GM21786 (cell line): ENCODE data around the gene TNFRSF1A.

Source experiments
- ATAC-seq: cut with Tn5 transposase; IDR thresholded peaks from one replicate; pipeline ENCODE4 v1.9.1; 2021; ENCODE audit not compliant: unreplicated experiment

TNFRSF1A gene

GRCh38 chr12:6374786-6375160, 32.9 kb upstream of the TNFRSF1A start:
- no peak for ATAC-seq

DNA sequence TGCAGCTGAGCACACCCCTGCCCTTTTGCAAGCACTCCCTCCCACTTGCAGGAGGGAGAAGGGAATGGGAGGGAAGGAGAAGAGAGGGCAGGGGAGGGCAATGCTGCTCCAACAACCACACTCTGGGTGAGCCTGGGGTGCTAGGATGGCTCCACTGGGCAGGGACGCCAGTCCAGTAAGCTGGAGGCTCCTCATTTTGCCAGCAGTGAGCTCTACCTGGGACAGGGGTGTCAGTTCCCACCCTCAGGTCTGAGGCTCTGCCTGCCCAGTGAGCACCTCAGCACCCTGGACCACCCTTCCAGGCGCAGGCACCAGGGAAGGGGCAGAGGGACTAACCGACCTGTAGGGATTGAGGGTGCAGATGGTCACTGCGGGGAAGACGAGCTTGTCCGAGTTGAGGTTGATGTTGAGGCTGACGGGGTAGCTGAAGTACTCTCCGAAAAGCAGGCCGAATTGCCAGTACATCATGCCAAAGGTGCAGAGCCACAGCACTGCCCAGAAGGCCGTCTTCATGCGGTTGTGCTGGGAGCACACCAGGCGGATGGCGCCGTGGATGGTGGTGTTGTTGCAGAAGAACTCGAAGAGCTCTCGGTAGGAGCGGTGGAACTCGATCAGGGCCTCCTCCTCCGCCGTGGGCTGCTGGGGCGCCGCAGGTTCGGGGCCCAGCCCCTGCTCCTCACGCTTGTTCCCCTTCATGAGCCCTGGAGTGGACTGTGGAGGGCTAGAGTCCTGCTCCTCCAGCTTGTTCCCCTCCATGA, 32.3 kb upstream of the TNFRSF1A start:
- no peak for ATAC-seq

DNA sequence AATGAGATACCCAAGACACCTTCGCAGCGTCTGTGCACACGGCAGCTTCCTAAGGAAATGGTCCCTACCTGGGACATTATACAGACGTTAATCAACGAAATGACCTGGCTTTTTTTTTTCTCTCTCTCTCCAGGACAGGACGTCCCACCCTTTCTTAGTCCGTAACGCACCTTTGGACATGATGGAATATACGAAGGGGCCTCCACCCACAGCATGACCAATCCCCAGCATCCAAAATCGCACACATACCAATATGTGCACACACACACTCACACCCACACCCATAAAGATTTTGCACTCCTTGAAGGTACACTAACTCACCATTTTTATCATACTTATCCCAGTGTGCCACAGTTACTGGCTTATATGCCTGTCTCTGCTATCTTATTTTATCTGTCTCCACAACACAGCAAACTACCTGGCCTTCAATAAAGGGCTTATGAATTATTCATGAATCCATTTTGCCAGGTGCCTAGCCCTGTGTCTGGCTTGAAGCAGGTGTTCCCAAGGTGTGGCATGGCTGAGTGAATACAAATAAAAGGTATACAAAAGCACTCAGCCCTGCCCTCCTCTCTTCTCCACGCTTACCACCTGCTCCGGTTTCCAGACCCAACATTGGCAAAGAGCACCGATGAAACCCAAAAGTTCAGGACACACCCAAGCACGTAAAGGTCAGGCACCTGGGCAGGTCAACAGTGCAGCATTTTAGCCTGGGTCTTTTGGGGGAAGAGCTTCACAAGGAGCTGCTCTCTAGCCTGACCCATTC, 31.3 kb upstream of the TNFRSF1A start:
- ATAC-seq: no peak

- ATAC-seq: no peak
Measured at GRCh38 chr12:6372403-6373003, 30.6 kb upstream of the TNFRSF1A start.

DNA sequence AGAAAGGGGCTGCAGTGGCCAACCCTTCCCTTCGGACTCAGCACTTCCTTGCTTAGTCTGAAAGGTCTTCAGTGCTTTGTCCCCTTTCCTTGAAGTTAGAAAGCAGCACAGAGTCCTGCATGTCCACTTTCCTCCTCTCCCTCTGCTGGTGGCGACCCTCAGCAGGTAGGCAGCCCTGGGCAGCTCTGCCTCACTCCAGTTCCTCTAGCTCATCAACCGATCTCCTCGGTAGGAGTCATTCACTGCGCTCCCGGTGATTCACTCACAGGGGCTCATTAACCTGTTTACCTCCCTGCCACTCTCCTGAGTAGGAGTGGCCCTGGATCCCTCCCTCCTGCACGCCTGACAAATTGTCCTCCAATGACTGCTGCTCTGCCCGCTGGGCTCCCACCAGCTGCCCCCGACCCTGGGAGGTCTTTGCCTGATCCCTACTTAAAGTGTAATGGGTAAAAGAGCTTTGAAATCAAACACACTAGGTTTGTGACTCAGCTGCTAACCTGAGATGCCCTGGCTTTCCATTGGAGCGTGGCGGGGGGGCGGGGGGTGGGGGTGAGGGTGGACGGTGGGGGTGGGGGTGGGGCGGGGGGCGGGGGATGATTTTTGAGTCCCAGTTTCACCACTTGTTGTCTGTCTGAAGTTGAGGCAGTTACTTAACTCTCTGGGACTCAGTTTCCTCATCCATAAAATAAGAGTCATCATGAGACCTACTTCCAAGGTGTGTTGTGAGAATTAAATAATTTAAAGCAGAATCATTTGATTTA, 29.3 kb upstream of the TNFRSF1A start:
- ATAC-seq: no peak

DNA sequence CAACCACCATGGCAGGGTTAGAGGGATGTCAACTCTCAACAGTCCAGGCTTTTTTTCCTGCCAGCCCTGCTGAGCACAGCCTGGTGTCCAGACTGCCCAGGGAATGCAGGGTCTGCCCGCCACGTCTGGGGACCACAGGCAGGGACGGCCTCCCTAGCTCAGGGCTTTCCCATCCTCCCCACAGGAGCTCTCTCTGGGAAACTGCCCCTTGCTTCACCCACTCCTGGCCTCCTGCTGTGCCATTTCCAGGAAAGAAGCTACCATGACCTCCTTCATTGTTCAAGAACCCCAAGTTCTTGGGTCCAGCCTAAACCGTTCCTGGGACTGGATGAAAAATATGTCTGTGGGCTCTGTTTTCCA, 28.7 kb upstream of the TNFRSF1A start:
- no peak for ATAC-seq

- no peak for ATAC-seq
Measured at GRCh38 chr12:6369916-6370575, 28.2 kb upstream of the TNFRSF1A start.

DNA sequence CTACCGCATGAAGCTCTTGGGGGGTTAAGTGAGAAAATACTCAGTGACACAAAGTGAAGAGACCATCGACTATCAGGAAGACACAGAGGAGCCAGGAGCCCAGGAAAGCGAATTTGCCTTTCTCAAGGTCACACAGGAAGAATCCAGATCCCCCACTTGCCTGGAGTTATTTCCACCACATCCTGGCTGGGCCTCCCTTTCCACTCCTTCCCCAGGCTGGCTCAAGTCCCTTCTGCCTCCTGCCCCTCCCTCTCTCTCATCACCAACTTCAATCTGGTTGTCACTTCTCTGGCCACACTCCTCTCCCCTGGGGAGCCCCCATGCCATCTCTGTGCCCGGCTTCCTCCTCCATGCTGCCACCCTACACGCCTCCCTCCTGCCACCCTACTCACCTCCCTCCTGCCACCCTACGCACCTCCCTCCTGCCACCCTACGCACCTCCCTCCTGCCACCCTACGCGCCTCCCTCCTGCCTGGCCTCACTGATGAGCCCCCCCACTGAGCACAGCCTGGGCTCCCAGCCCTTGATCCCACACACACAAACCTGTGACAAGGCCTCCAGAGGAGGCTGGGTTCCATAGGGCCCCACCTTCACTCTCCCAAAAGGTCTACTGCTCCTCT, 27.1 kb upstream of the TNFRSF1A start:
- no peak for ATAC-seq

GRCh38 chr12:6367969-6368892, 26.4 kb upstream of the TNFRSF1A start:
- ATAC-seq: no peak

- ATAC-seq: peak; percentile 62
Measured at GRCh38 chr12:6367065-6367968, 25.4 kb upstream of the TNFRSF1A start.

DNA sequence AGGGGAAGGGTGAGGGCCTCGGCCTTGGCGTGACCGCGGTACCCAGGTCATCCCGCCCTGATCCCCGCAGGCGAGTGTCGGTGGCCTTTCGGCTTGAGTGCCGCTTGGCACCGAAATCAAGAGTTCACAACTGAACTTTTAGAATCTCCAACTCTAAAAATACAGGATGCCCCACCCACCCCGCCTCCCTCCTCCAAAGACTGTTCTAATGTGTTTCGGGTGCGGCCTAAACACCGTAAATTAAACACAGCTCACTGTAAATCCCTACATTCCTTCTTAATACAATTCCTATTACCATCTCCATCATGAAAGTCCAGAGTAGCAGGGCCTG, 22.1 kb upstream of the TNFRSF1A start:
- ATAC-seq: no peak

- no peak for ATAC-seq
Measured at GRCh38 chr12:6363330-6364043, 21.6 kb upstream of the TNFRSF1A start.

GRCh38 chr12:6363010-6363329, 21.1 kb upstream of the TNFRSF1A start:
- no peak for ATAC-seq

GRCh38 chr12:6362403-6362802, 20.5 kb upstream of the TNFRSF1A start:
- no peak for ATAC-seq

DNA sequence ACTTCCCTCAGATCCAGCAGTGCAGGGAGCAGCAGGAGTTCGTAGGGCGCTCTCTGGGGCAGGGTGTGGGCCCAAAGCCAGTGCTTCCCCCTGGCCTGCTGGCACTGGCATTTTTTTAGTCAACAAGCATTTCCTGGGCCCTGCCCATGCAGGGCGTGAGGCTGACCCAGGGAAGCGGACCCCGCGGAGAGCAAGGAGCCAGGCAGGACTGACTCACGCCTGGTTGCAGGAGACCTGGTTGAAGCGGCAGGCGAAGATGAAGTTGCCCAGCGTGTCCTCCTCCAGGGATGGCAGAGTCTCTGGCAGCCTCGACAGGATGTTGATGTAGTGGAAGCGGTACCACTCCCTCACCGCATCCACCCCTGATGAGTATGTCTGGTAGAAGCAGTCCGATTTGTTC, 20.0 kb upstream of the TNFRSF1A start:
- no peak for ATAC-seq

DNA sequence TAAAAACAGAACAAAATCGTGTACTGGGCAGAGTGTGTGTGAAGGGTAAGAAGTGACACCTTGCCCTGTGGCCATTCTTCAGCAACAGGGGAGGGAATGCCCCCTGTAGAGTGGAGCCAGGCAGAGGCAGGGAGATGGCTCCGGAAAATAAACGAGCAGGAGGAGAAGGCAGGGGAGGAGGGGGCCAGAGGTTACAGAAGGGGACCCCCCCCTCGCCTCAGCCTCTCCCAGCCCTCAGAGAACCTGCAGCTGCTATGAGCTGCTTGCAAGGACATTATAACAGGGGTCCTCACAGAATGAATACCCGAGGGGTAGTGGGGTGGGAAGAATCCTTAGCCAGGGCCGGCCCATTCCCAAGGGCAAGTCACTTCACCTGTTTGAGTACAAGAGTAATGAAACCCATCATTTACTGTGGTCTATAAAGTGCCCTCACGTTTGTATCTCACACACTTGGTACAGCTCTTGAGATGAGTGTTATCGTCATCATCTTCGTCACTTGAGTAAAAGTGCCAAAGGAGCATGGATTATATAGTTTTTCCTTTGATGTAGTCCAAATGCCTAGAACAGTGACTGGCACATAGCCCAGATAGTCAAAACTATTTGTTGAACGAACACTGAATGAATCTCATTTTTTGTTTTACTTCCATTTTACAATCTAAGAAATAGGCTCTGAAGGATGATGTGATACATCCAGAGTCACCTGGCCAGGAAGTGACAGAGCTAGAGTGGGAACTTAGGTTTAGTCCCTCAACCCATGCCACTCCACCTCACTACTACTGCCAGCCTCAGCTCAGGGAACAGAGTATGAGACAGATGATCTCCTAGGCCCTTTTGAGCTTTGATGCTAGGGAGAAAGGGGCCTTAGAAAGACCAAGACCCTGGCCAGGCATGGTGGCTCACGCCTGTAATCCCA, 19.0 kb upstream of the TNFRSF1A start:
- ATAC-seq: no peak

- ATAC-seq: no peak
Measured at GRCh38 chr12:6360080-6360571, 18.2 kb upstream of the TNFRSF1A start.
